Measurements from ENCODE around the gene FOXO1. TPM values are rescaled to one million over a fixed set of nuclear protein-coding genes. Genes with fewer than 3 reads are reported as not detected.

Gene FOXO1
- total RNA-seq, 1 donor from 2014 or later, result 9.7 TPM

DNA sequence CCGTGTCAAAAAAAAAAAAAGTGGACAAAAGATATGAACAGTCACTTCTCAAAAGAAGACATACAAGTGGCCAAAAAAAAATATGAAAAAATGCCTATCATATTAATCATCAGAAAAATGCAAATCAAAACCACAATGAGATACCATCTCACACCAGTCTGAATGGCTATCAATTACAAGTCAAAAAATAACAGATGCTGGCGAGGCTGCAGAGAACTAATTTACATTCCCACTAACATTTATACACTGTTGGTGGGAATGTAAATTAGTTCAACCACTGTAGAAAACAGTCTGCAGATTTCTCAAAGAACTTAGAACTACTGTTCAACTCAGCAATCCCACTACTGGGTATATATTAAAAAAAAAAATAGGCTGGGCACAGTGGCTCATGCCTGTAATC, 26.5 kb upstream of the FOXO1 start:
- Mint-ChIP-seq H3K27me3 (ENCODE audit: low read depth) (no peaks in the 10 kb centered on the region), H3K4me3 (ENCODE audit: unreplicated experiment) (no peak overlapping the region), H3K4me1 (ENCODE audit: low read depth) (peaks cover 4% of the 10 kb centered on the region), H3K36me3 (ENCODE audit: low read depth) (no peaks in the 10 kb centered on the region), H3K9me3 (ENCODE audit: low read depth) (peaks cover 3% of the 10 kb centered on the region), H3K27ac (ENCODE audit: unreplicated experiment) (no peak overlapping the region)
- no peak for DNase-seq (ENCODE audit: low spot score)
- TF ChIP-seq, protein P1, sequence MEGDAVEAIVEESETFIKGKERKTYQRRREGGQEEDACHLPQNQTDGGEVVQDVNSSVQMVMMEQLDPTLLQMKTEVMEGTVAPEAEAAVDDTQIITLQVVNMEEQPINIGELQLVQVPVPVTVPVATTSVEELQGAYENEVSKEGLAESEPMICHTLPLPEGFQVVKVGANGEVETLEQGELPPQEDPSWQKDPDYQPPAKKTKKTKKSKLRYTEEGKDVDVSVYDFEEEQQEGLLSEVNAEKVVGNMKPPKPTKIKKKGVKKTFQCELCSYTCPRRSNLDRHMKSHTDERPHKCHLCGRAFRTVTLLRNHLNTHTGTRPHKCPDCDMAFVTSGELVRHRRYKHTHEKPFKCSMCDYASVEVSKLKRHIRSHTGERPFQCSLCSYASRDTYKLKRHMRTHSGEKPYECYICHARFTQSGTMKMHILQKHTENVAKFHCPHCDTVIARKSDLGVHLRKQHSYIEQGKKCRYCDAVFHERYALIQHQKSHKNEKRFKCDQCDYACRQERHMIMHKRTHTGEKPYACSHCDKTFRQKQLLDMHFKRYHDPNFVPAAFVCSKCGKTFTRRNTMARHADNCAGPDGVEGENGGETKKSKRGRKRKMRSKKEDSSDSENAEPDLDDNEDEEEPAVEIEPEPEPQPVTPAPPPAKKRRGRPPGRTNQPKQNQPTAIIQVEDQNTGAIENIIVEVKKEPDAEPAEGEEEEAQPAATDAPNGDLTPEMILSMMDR (IDR thresholded peaks at IDR 0.05), result no peak

DNA sequence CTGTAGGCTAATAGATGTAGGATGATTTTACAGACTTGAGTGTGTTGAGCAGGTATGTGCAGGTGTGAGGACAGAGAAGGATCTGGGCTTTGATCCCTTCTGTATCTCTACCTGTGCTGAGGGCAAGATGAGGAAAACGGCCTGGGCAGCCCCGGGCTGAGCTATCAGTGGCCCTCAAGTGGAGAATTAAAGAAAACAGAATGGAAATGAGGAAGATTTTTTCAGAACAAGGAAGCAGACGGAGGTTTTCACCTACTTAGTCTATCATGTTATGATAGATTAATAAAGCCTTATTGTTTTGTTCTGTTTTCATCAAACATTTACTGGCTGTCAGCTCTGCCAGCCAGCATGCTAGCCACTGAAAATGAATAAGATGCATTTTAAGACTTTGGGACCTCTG, 22.3 kb upstream of the FOXO1 start:
- no peaks in the 10 kb centered on the region for H3K36me3 Mint-ChIP-seq (ENCODE audit: low read depth)
- H3K9me3 Mint-ChIP-seq (ENCODE audit: low read depth), result peaks cover 3% of the 10 kb centered on the region
- H3K4me3 Mint-ChIP-seq (ENCODE audit: unreplicated experiment), result no peak overlapping the region
- peak; percentile 18 for DNase-seq (ENCODE audit: low spot score)
- no peaks in the 10 kb centered on the region for H3K27me3 Mint-ChIP-seq (ENCODE audit: low read depth)
- no peak overlapping the region for H3K27ac Mint-ChIP-seq (ENCODE audit: unreplicated experiment)
- TF ChIP-seq, protein P1 (IDR thresholded peaks at IDR 0.05), result no peak
- H3K4me1 Mint-ChIP-seq (ENCODE audit: low read depth), result peaks cover 4% of the 10 kb centered on the region

DNA sequence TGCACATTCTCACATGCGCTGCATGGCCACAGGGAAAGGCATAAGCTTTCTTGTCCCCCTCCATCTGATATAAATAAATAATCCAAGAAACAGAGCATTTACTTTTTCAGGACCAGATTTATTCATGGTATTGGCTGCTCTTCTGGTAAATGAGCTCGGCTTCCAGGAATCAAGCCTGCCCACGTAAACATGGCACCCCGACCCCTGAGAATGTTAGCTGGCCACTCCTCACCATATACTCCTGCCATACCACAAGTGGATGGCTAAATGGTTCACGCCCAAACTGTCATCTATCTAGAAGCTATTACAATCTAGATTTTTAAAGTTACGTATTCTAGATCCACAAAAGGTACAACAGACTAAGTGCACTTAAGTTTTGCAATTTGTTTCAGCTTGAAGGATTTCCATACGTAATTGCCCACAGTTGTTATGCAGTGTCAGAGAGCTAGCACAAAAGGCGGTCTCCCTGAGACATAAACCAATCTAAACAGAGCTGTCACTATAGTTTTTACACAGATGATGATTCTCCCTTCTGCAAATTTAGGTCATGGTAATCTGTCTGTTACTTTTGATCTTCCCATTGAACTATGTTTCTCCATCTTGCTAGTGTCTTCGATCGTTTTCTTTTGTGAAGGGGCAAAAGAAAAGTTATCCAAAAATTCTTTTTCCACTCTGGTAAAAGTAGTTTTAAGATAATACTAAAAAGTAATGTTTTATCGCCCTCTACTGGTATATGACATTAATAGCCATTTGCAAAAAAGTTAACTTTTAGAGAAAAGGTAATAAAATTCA, 16.2 kb upstream of the FOXO1 start:
- Mint-ChIP-seq H3K4me1 (ENCODE audit: low read depth) (peaks cover 14% of the 10 kb centered on the region), H3K36me3 (ENCODE audit: low read depth) (no peaks in the 10 kb centered on the region), H3K27ac (ENCODE audit: unreplicated experiment) (no peak overlapping the region), H3K27me3 (ENCODE audit: low read depth) (no peaks in the 10 kb centered on the region), H3K9me3 (ENCODE audit: low read depth) (no peaks in the 10 kb centered on the region), H3K4me3 (ENCODE audit: unreplicated experiment) (no peak overlapping the region)
- TF ChIP-seq, protein P1 (IDR thresholded peaks at IDR 0.05), result peak; percentile 93
- DNase-seq (ENCODE audit: low spot score), result no peak

DNA sequence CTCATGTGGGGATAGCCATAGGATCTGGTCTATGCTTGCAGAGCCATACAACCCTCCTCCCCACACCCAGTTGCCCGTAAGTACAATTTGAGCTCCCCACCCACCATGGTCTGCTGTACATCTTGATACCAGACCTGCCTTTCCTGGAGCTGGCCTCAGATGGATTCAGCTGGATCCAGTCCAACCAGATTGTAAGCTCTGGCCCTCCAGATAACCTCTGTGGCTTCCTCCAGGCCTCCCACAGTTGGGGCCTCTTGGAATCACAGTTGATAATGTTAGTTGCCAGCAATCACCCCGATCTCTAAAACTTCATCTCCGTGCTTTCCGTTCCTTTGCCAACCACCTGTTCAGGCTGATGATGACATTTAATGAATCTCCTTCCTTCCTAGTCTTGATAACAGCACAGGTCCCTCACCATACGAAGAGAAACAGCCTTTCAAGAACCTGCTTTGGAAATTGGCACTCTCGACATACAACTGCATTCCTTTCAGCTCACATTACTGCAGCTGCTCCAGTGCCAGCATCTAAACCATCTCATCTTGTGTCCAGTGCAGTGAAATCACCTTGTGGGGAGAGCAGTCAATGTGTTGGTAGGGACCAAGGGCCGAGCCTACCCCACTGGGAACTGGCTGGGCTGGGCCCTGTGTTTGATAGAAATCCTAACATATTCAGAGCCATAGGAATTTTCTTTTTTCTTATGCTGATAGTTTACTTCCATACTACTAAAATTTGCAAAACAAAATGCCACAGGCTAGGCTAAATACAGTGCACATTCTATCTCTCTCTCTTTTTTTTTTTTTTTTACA, 15.1 kb upstream of the FOXO1 start:
- H3K4me3 Mint-ChIP-seq (ENCODE audit: unreplicated experiment), result no peak overlapping the region
- no peaks in the 10 kb centered on the region for H3K27me3 Mint-ChIP-seq (ENCODE audit: low read depth)
- no peaks in the 10 kb centered on the region for H3K9me3 Mint-ChIP-seq (ENCODE audit: low read depth)
- TF ChIP-seq, protein P1 (IDR thresholded peaks at IDR 0.05), result no peak
- no peaks in the 10 kb centered on the region for H3K36me3 Mint-ChIP-seq (ENCODE audit: low read depth)
- DNase-seq (ENCODE audit: low spot score), result no peak
- no peak overlapping the region for H3K27ac Mint-ChIP-seq (ENCODE audit: unreplicated experiment)
- H3K4me1 Mint-ChIP-seq (ENCODE audit: low read depth), result peaks cover 14% of the 10 kb centered on the region

DNA sequence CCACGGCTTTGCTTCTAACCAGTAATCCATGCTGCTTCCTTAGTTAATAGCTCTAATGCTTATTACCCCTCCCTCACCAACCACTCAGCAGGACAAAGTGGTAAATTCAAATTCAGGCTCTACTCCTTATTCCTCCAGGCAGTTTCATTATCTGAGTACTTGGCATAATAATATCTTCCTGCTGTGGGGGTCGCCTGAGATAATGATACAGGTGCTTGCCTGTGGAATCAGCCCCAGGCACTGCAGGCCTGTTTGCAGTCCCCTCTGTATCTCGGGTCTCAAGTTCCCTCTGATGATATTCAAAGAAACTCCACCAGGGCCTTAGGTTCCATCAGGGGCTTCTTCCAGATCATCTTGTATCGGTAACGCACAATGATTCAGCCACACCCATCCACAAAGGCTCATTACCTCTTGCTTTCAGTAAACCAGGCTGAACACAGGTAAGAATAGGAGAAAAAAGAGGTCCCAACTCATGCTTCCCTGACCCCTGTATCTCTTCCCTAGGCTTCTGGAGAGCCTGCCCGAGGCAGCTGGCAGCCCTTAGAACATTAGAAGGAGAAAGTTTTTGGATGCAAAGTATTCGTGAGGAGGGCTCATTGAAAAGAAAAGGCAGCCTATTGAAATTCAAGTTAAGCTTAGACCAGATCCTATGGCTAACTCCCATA, 14.3 kb upstream of the FOXO1 start:
- no peak for DNase-seq (ENCODE audit: low spot score)
- H3K4me3 Mint-ChIP-seq (ENCODE audit: unreplicated experiment), result no peak overlapping the region
- no peaks in the 10 kb centered on the region for H3K9me3 Mint-ChIP-seq (ENCODE audit: low read depth)
- H3K36me3 Mint-ChIP-seq (ENCODE audit: low read depth), result no peaks in the 10 kb centered on the region
- H3K27me3 Mint-ChIP-seq (ENCODE audit: low read depth), result no peaks in the 10 kb centered on the region
- peaks cover 14% of the 10 kb centered on the region for H3K4me1 Mint-ChIP-seq (ENCODE audit: low read depth)
- no peak overlapping the region for H3K27ac Mint-ChIP-seq (ENCODE audit: unreplicated experiment)
- TF ChIP-seq, protein P1 (IDR thresholded peaks at IDR 0.05), result no peak
